Astrocyte (in vitro differentiated cells and primary cell): ENCODE data around the gene DPP4. TPM values are rescaled to one million over a fixed set of nuclear protein-coding genes. Genes with fewer than 3 reads are reported as not detected.

Experiments
- DNase-seq: peaks from one replicate; pipeline ENCODE4 v3.0.0-alpha.2; 2010; ENCODE audit warnings: low read depth
- FAIRE-seq: peaks from 2 replicates; lab custom pipeline; 2011; peaks lifted over from hg19 to GRCh38; lab: Jason Lieb, UNC
- H2AFZ ChIP-seq: 2 replicates; pipeline ENCODE4 v1.6.0; 2012; ENCODE audit warnings: low read depth, low read length, inconsistent platforms
- H3K27ac ChIP-seq: 2 replicates; pipeline ENCODE4 v1.5.1; 2011; ENCODE audit warnings: low read depth, low read length, inconsistent platforms
- H3K27me3 ChIP-seq: 2 replicates; pipeline ENCODE4 v1.6.0; 2011; ENCODE audit warnings: low read length, inconsistent platforms; ENCODE audit not compliant: insufficient read depth
- H3K36me3 ChIP-seq: 2 replicates; pipeline ENCODE4 v1.5.1; 2011; ENCODE audit warnings: low read length, inconsistent platforms; ENCODE audit not compliant: insufficient read depth
- H3K4me1 ChIP-seq: 2 replicates; pipeline ENCODE4 v1.5.1; 2011; ENCODE audit warnings: low read length, inconsistent platforms; ENCODE audit not compliant: insufficient read depth
- H3K4me2 ChIP-seq: 2 replicates; pipeline ENCODE4 v1.6.0; 2012; ENCODE audit warnings: low read length, inconsistent platforms
- H3K4me3 ChIP-seq: 2 replicates; pipeline ENCODE4 v1.5.1; 2011; ENCODE audit warnings: low read depth, mild to moderate bottlenecking, low read length, inconsistent platforms; ENCODE audit not compliant: insufficient read depth
- H3K79me2 ChIP-seq: 2 replicates; pipeline ENCODE4 v1.6.0; 2012; ENCODE audit warnings: mild to moderate bottlenecking, low read length, inconsistent platforms; ENCODE audit not compliant: insufficient read depth
- H3K9ac ChIP-seq: 2 replicates; pipeline ENCODE4 v1.6.0; 2012; ENCODE audit warnings: mild to moderate bottlenecking, low read length, inconsistent platforms
- H3K9me3 ChIP-seq: 2 replicates; pipeline ENCODE4 v1.5.1; 2012; ENCODE audit warnings: low read depth, mild to moderate bottlenecking, low read length, inconsistent platforms; ENCODE audit not compliant: insufficient read depth
- H4K20me1 ChIP-seq: 2 replicates; pipeline ENCODE4 v1.6.0; 2012; ENCODE audit warnings: low read length, inconsistent platforms; ENCODE audit not compliant: insufficient read depth
- H3K27ac Mint-ChIP-seq: one replicate; pipeline ENCODE4 v1.8.0; 2021; ENCODE audit warnings: mild to moderate bottlenecking, mixed read lengths; ENCODE audit not compliant: unreplicated experiment
- H3K27me3 Mint-ChIP-seq: one replicate; pipeline ENCODE4 v1.8.0; 2021; ENCODE audit warnings: low read depth, mixed read lengths; ENCODE audit not compliant: unreplicated experiment
- H3K36me3 Mint-ChIP-seq: one replicate; pipeline ENCODE4 v1.8.0; 2021; ENCODE audit warnings: low read depth, mixed read lengths; ENCODE audit not compliant: unreplicated experiment
- H3K4me1 Mint-ChIP-seq: one replicate; pipeline ENCODE4 v1.8.0; 2021; ENCODE audit warnings: low read depth, mixed read lengths; ENCODE audit not compliant: unreplicated experiment
- H3K4me3 Mint-ChIP-seq: one replicate; pipeline ENCODE4 v1.8.0; 2021; ENCODE audit warnings: mild to moderate bottlenecking, moderate library complexity, mixed read lengths; ENCODE audit not compliant: unreplicated experiment
- H3K9me3 Mint-ChIP-seq: one replicate; pipeline ENCODE4 v1.8.0; 2021; ENCODE audit warnings: mild to moderate bottlenecking, mixed read lengths; ENCODE audit not compliant: unreplicated experiment
- CTCF ChIP-seq: IDR thresholded peaks from 2 replicates; pipeline ENCODE4 v1.5.1; 2011; ENCODE audit warnings: low read depth, mild to moderate bottlenecking, inconsistent platforms, low read length, moderate library complexity; ENCODE audit not compliant: insufficient read depth
- EZH2 ChIP-seq: IDR thresholded peaks from 2 replicates; pipeline ENCODE4 v1.6.1; 2012; ENCODE audit warnings: mild to moderate bottlenecking, low read length, inconsistent platforms; ENCODE audit not compliant: insufficient read depth
- total RNA-seq: library from RNA; stranded (reverse); gene quantifications from 2 replicates; pipeline ENCODE4 v1.2.1, GENCODE V29; 2021

DPP4 gene
- total RNA-seq, 1 donor from 2014 or later, result 5.3 TPM

GRCh38 chr2:161965994-161966393 is 108.0 kb downstream of the DPP4 start:
- Histone ChIP-seq H3K36me3 (no peaks in the 10 kb centered on the region), H3K79me2 (no peaks in the 10 kb centered on the region), H4K20me1 (no peaks in the 10 kb centered on the region), H3K27ac (no peak overlapping the region), H2AFZ (no peak overlapping the region), H3K9me3 (no peaks in the 10 kb centered on the region), H3K4me3 (no peak overlapping the region), H3K4me2 (no peak overlapping the region), H3K9ac (no peak overlapping the region), H3K4me1 (no peaks in the 10 kb centered on the region), H3K27me3 (no peaks in the 10 kb centered on the region)
- no peaks in the 10 kb centered on the region for H3K27me3 Mint-ChIP-seq
- no peak for FAIRE-seq
- no peaks in the 10 kb centered on the region for H3K4me1 Mint-ChIP-seq
- no peak for TF ChIP-seq CTCF
- TF ChIP-seq EZH2, result no peak
- no peaks in the 10 kb centered on the region for H3K36me3 Mint-ChIP-seq
- no peak overlapping the region for H3K27ac Mint-ChIP-seq
- no peaks in the 10 kb centered on the region for H3K9me3 Mint-ChIP-seq
- DNase-seq, result peak; percentile 1
- H3K4me3 Mint-ChIP-seq, result no peak overlapping the region

GRCh38 chr2:161964160-161964559 is 109.9 kb downstream of the DPP4 start:
- H3K36me3 ChIP-seq, result no peaks in the 10 kb centered on the region
- DNase-seq, result no peak
- no peak overlapping the region for H3K27ac ChIP-seq
- H3K9me3 ChIP-seq, result no peaks in the 10 kb centered on the region
- no peaks in the 10 kb centered on the region for H3K27me3 Mint-ChIP-seq
- H3K4me1 ChIP-seq, result no peaks in the 10 kb centered on the region
- no peaks in the 10 kb centered on the region for H3K79me2 ChIP-seq
- FAIRE-seq, result no peak
- H3K4me3 Mint-ChIP-seq, result no peak overlapping the region
- no peaks in the 10 kb centered on the region for H3K4me1 Mint-ChIP-seq
- H3K36me3 Mint-ChIP-seq, result no peaks in the 10 kb centered on the region
- H4K20me1 ChIP-seq, result no peaks in the 10 kb centered on the region
- no peak overlapping the region for H3K4me3 ChIP-seq
- TF ChIP-seq CTCF, result no peak
- no peak for TF ChIP-seq EZH2
- no peak overlapping the region for H3K4me2 ChIP-seq
- H2AFZ ChIP-seq, result no peak overlapping the region
- no peak overlapping the region for H3K9ac ChIP-seq
- H3K9me3 Mint-ChIP-seq, result no peaks in the 10 kb centered on the region
- H3K27ac Mint-ChIP-seq, result no peak overlapping the region
- no peaks in the 10 kb centered on the region for H3K27me3 ChIP-seq

- TF ChIP-seq EZH2, result no peak
- no peak for TF ChIP-seq CTCF
- no peaks in the 10 kb centered on the region for H3K9me3 Mint-ChIP-seq
- no peak overlapping the region for H3K27ac ChIP-seq
- no peaks in the 10 kb centered on the region for H3K27me3 Mint-ChIP-seq
- no peak overlapping the region for H3K9ac ChIP-seq
- H3K4me1 Mint-ChIP-seq, result no peaks in the 10 kb centered on the region
- H3K9me3 ChIP-seq, result no peaks in the 10 kb centered on the region
- DNase-seq (no peak), FAIRE-seq (no peak)
- no peaks in the 10 kb centered on the region for H3K36me3 Mint-ChIP-seq
- H3K79me2 ChIP-seq, result no peaks in the 10 kb centered on the region
- no peak overlapping the region for H3K4me2 ChIP-seq
- no peaks in the 10 kb centered on the region for H3K27me3 ChIP-seq
- no peaks in the 10 kb centered on the region for H4K20me1 ChIP-seq
- no peaks in the 10 kb centered on the region for H3K36me3 ChIP-seq
- no peak overlapping the region for H3K4me3 ChIP-seq
- no peak overlapping the region for H3K27ac Mint-ChIP-seq
- no peak overlapping the region for H2AFZ ChIP-seq
- no peaks in the 10 kb centered on the region for H3K4me1 ChIP-seq
- no peak overlapping the region for H3K4me3 Mint-ChIP-seq
These were observed 111.9 kb downstream of the DPP4 start for GRCh38 chr2:161962160-161962559.
